ENCODE measurements around the gene NEO1. TPM values are rescaled to one million over a fixed set of nuclear protein-coding genes. Genes with fewer than 3 reads are reported as not detected.

NEO1 gene
- total RNA-seq, 4 donors from 2014 or later = 11.5 to 80.3 (median 36.1) TPM

DNA sequence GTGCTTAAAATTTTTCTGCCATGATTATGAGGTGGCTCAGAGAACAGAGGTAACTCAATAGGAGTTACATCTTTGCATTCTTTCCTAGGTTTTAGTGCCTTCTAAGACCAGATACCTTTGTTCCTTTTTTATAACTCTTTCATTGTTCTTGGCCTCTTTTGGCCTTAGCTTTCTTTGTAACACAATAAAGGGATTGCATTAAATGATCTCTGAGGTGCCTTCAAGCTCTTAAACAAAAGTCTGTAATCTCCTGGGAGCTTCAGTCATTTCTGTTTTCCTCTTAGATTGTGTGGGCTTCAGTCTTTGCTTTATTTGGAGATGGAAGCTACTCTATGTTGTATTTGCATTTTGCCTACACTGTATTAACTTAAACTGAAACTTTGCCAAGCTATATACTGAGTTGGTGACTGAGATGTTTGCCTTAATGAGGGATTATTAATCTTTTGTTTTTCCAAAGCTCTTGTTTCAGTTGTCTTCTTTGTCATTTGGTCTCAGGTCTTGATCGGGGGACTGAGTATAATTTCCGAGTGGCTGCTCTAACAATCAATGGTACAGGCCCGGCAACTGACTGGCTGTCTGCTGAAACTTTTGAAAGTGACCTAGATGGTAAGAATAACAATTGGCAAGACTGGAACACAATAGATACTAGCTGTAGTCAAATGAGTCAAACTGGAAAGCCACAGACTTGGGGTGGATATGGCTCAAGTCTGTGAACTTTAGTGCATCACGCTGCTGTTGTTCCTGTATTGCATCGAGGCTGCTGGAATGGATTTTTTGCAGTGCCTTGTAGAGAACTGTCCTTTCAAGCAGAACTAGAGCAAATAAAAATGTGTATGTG, 206.2 kb downstream of the NEO1 start:
- H3K4me3 ChIP-seq = no peak overlapping the region
- intact Hi-C loops (cut with DNase I; ENCODE audit: low total_unique reads) = no loop called here
- DNase-seq = no peak
- no peaks in the 10 kb centered on the region for H3K36me3 ChIP-seq
- H3K27ac ChIP-seq = no peak overlapping the region
- H3K27me3 ChIP-seq = no peaks in the 10 kb centered on the region
- no peaks in the 10 kb centered on the region for H3K9me3 ChIP-seq
- H3K4me1 ChIP-seq = no peaks in the 10 kb centered on the region
- TF ChIP-seq, protein P1, sequence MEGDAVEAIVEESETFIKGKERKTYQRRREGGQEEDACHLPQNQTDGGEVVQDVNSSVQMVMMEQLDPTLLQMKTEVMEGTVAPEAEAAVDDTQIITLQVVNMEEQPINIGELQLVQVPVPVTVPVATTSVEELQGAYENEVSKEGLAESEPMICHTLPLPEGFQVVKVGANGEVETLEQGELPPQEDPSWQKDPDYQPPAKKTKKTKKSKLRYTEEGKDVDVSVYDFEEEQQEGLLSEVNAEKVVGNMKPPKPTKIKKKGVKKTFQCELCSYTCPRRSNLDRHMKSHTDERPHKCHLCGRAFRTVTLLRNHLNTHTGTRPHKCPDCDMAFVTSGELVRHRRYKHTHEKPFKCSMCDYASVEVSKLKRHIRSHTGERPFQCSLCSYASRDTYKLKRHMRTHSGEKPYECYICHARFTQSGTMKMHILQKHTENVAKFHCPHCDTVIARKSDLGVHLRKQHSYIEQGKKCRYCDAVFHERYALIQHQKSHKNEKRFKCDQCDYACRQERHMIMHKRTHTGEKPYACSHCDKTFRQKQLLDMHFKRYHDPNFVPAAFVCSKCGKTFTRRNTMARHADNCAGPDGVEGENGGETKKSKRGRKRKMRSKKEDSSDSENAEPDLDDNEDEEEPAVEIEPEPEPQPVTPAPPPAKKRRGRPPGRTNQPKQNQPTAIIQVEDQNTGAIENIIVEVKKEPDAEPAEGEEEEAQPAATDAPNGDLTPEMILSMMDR (IDR thresholded peaks at IDR 0.05) = no peak
- no peak for TF ChIP-seq POLR2A (IDR thresholded peaks at IDR 0.05)

DNA sequence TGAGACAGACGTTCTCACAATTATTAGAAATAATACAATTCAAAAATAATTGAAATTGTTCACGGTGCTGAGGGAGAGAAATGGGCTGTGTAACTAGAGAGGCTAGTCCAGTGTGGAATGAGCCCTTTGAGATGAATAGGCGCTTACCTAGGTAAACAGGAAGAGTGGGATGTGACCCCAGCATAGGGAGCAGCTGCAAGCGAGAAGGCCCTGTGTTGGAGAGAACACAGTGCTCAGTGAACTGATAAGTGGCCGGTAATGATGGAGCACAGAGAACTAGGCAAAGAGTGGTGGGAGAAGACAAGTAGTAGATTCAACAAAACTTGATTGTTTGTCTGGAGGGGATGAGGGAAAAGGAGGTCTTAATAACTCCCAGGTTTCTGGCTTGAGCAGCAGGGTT, 212.6 kb downstream of the NEO1 start:
- Histone ChIP-seq H3K4me3 (no peak overlapping the region), H3K27ac (no peak overlapping the region), H3K27me3 (no peaks in the 10 kb centered on the region), H3K9me3 (no peaks in the 10 kb centered on the region), H3K4me1 (no peaks in the 10 kb centered on the region), H3K36me3 (no peaks in the 10 kb centered on the region)
- intact Hi-C loops (cut with DNase I; ENCODE audit: low total_unique reads) = no loop called here
- DNase-seq = no peak
- TF ChIP-seq, protein P1 (IDR thresholded peaks at IDR 0.05) = no peak
- no peak for TF ChIP-seq POLR2A (IDR thresholded peaks at IDR 0.05)

DNA sequence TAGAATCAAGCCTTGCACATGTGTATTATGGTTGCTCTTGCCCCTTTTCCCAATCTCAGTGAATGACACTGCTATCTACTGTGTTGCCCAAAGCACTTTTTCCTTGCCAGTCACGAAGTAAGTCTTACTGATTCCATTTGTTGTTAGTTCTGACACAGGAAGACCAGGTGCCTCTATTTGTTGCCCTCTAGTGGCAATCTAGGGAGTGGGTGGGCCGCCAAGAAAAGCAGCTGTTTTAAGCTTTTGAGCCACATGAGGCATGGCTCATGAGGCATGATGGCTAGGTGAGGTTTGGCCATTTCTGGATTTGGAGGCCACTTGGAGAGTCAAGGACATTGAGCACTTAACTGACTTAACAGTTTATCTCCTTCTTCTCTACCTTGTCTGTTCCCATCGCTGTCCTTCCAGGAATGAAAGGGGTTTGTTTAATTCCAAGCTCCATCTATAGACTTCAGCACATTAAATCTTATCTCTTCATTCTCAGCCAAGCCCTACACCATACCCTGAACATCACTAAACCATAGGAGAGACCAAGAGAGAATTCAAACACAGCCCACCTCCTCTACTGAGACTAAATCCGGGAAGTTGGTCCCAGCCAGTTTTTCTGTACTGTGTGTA, 213.4 kb downstream of the NEO1 start:
- TF ChIP-seq POLR2A (IDR thresholded peaks at IDR 0.05) = no peak
- TF ChIP-seq, protein P1 (IDR thresholded peaks at IDR 0.05) = peak; percentile 29 to 62 (median 37)
- intact Hi-C loops (cut with DNase I; ENCODE audit: low total_unique reads) = no loop called here
- no peaks in the 10 kb centered on the region for H3K9me3 ChIP-seq
- no peak overlapping the region for H3K27ac ChIP-seq
- H3K4me3 ChIP-seq = no peak overlapping the region
- H3K4me1 ChIP-seq = no peaks in the 10 kb centered on the region
- peak; percentile 32 to 34 for DNase-seq
- H3K36me3 ChIP-seq = no peaks in the 10 kb centered on the region
- H3K27me3 ChIP-seq = no peaks in the 10 kb centered on the region

DNA sequence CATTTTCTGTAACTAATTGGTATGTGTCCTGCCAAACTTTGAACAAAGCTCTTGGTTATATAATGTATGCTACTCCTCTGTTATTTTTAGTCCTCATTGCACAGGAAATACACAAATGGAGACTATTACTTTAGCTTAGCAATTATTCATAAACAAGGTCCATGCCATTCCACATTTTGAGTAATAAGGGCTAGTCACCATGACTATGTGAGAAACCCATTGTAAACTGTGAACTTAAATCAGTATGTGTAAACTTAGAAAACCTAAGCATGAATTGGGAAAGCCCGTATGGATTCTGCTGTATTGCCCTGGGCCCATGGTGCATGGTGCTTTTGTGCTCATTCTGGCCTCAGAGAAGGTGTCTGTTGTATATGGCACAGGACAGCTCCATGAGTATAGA, 216.2 kb downstream of the NEO1 start:
- H3K27me3 ChIP-seq = no peaks in the 10 kb centered on the region
- H3K4me1 ChIP-seq = no peaks in the 10 kb centered on the region
- H3K36me3 ChIP-seq = no peaks in the 10 kb centered on the region
- no peak overlapping the region for H3K27ac ChIP-seq
- no peak overlapping the region for H3K4me3 ChIP-seq
- DNase-seq = no peak
- TF ChIP-seq POLR2A (IDR thresholded peaks at IDR 0.05) = no peak
- TF ChIP-seq, protein P1 (IDR thresholded peaks at IDR 0.05) = no peak
- intact Hi-C loops (cut with DNase I; ENCODE audit: low total_unique reads) = no loop called here
- H3K9me3 ChIP-seq = no peaks in the 10 kb centered on the region

Measured in uterus (tissue), 4 donors.